Measurements from ENCODE around the gene MCM10.

- TF ChIP-seq CTCF (IDR thresholded peaks at IDR 0.05) (no peak), POLR2AphosphoS5 (IDR thresholded peaks at IDR 0.05; ENCODE audit: low read depth, low read length) (no peak), REST (IDR thresholded peaks at IDR 0.05; ENCODE audit: insufficient read depth in 1 of 2, low read depth in 2 of 2, low read length in 1 of 2) (no peak)
Measured at GRCh38 chr10:13118784-13119410, 42.5 kb upstream of the MCM10 start.

Data from Panc1 (cell line).